ENCODE measurements around the gene RPS6KA5.

- no peak for TF ChIP-seq CTCF (IDR thresholded peaks at IDR 0.05; ENCODE audit: low read depth, low read length, poor library complexity, severe bottlenecking)
- TF ChIP-seq EZH2phosphoT487 (IDR thresholded peaks at IDR 0.05; ENCODE audit: borderline replicate concordance, low read length) = no peak
These were observed 185.8 kb downstream of the RPS6KA5 start for GRCh38 chr14:90874599-90874998.

Data from DOHH2 (cell line).